ENCODE results near the gene ADGRB2. TPM values are rescaled to one million over a fixed set of nuclear protein-coding genes. Genes with fewer than 3 reads are reported as not detected.

ADGRB2 gene
- total RNA-seq, 1 experiment from 2014 or later: 34.8 TPM

DNA sequence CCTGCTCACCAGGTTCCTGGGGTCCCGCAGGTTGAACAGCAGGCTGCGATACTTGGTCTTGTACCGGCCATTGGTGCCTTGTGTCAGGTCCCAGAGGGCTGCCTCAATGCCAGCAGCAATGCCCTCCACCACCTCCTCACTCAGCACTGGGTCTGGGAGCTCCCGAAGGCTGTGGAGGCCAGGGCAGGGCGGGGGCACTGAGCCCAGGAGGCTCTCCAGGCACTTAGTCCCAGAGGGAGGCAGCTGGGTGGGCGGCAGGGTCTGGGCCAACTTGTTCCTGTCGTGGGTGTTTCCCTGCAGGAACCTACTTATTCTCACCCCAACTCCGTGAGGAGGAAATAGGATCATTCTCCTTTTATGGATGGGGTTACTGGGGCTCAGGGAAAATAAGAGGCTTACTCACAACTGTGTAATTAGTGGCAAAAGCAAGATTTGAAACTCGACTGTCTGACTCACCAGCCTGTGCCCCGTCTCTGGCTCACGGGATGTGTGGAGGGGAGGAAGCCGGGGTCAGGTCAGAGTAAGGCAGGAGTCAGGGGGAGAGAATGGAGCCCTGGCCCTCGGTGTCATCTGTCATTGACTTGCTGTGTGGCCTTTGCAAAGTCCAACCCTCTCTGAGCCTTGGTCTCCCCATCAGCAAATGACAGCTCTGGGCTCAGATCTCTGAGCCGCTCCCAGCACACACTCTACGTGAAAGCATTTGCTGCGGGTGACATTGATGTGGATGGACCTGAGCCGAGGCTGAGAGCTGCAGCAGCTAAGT, 34.5 kb upstream of the ADGRB2 start:
- Histone ChIP-seq H3K4me1 (ENCODE audit: control insufficient read depth, insufficient read depth, low read length) (peaks cover 7% of the 10 kb centered on the region; the same call in 1 of the 2 replicates), H3K9me3 (ENCODE audit: control insufficient read depth, insufficient read depth, low read depth, low read length) (no peaks in the 10 kb centered on the region), H3K27ac (ENCODE audit: low read length) (no peak overlapping the region), H3K36me3 (ENCODE audit: control insufficient read depth, insufficient read depth, low read length) (no peaks in the 10 kb centered on the region), H3K27me3 (ENCODE audit: control insufficient read depth, insufficient read depth, low read length) (no peaks in the 10 kb centered on the region), H3K4me3 (ENCODE audit: low read depth in 2 of 2, low read length in 2 of 2) (peak overlapping the region in 1 of 2 experiments; percentile 29; a peak in 2 of 4 replicates)
- ChIA-PET POLR2A (no interaction called here), CTCF (no interaction called here)
- peak; percentile 42 for DNase-seq (ENCODE audit: low read depth, low spot score)
- TF ChIP-seq SIN3A (IDR thresholded peaks at IDR 0.05; ENCODE audit: borderline replicate concordance, insufficient read depth, low read depth, low read length) (no peak), POLR2AphosphoS5 (IDR thresholded peaks at IDR 0.05; ENCODE audit: low read depth, low read length) (no peak), TCF7L2 (IDR thresholded peaks at IDR 0.05; ENCODE audit: low read depth, low read length) (no peak)
- TF ChIP-seq, protein P1, sequence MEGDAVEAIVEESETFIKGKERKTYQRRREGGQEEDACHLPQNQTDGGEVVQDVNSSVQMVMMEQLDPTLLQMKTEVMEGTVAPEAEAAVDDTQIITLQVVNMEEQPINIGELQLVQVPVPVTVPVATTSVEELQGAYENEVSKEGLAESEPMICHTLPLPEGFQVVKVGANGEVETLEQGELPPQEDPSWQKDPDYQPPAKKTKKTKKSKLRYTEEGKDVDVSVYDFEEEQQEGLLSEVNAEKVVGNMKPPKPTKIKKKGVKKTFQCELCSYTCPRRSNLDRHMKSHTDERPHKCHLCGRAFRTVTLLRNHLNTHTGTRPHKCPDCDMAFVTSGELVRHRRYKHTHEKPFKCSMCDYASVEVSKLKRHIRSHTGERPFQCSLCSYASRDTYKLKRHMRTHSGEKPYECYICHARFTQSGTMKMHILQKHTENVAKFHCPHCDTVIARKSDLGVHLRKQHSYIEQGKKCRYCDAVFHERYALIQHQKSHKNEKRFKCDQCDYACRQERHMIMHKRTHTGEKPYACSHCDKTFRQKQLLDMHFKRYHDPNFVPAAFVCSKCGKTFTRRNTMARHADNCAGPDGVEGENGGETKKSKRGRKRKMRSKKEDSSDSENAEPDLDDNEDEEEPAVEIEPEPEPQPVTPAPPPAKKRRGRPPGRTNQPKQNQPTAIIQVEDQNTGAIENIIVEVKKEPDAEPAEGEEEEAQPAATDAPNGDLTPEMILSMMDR (IDR thresholded peaks at IDR 0.05): no peak
- TF ChIP-seq, protein P2, sequence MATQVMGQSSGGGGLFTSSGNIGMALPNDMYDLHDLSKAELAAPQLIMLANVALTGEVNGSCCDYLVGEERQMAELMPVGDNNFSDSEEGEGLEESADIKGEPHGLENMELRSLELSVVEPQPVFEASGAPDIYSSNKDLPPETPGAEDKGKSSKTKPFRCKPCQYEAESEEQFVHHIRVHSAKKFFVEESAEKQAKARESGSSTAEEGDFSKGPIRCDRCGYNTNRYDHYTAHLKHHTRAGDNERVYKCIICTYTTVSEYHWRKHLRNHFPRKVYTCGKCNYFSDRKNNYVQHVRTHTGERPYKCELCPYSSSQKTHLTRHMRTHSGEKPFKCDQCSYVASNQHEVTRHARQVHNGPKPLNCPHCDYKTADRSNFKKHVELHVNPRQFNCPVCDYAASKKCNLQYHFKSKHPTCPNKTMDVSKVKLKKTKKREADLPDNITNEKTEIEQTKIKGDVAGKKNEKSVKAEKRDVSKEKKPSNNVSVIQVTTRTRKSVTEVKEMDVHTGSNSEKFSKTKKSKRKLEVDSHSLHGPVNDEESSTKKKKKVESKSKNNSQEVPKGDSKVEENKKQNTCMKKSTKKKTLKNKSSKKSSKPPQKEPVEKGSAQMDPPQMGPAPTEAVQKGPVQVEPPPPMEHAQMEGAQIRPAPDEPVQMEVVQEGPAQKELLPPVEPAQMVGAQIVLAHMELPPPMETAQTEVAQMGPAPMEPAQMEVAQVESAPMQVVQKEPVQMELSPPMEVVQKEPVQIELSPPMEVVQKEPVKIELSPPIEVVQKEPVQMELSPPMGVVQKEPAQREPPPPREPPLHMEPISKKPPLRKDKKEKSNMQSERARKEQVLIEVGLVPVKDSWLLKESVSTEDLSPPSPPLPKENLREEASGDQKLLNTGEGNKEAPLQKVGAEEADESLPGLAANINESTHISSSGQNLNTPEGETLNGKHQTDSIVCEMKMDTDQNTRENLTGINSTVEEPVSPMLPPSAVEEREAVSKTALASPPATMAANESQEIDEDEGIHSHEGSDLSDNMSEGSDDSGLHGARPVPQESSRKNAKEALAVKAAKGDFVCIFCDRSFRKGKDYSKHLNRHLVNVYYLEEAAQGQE (IDR thresholded peaks at IDR 0.05; ENCODE audit: insufficient read depth in 1 of 2, low read depth in 2 of 2, low read length in 1 of 2): no peak
- no TSS peak for BruUV-seq (replicated peaks)
- peak; percentile 64 for ATAC-seq
- in situ Hi-C loops (cut with HindIII; ENCODE audit: low pct_unique_long_range_greater_than_20kb, low sequenced_read_pairs) (no loop called here), intact Hi-C loops (cut with micrococcal nuclease; ENCODE audit: unreplicated experiment) (no loop called here)

DNA sequence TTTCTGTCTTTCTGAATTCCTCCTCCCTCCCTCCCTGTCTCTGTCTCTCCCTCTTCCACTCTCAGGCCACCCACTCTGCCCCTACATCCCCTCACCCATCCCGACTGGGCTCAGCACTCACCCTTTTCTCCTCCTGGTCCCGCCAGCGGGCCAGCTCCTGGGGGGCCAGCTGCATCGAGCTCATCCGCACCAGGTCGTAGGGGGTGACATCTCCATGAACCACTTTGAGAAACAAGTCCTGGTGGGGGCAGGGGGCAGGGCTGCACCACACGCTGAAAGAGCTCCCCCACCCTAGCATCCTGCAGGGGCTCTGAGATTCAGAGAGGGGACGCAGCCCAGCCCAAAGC, 33.9 kb upstream of the ADGRB2 start:
- Histone ChIP-seq H3K27ac (ENCODE audit: low read length) (no peak overlapping the region), H3K9me3 (ENCODE audit: control insufficient read depth, insufficient read depth, low read depth, low read length) (no peaks in the 10 kb centered on the region), H3K4me1 (ENCODE audit: control insufficient read depth, insufficient read depth, low read length) (peaks cover 7% of the 10 kb centered on the region; the same call in 1 of the 2 replicates), H3K36me3 (ENCODE audit: control insufficient read depth, insufficient read depth, low read length) (no peaks in the 10 kb centered on the region), H3K27me3 (ENCODE audit: control insufficient read depth, insufficient read depth, low read length) (no peaks in the 10 kb centered on the region), H3K4me3 (ENCODE audit: low read depth in 2 of 2, low read length in 2 of 2) (peak overlapping the region in 1 of 2 experiments; percentile 29; a peak in 3 of 4 replicates)
- no TSS peak for BruUV-seq (replicated peaks)
- TF ChIP-seq, protein P2 (IDR thresholded peaks at IDR 0.05; ENCODE audit: insufficient read depth in 1 of 2, low read depth in 2 of 2, low read length in 1 of 2): no peak
- CTCF ChIA-PET: no interaction called here
- intact Hi-C loops (cut with micrococcal nuclease; ENCODE audit: unreplicated experiment): no loop called here
- in situ Hi-C loops (cut with HindIII; ENCODE audit: low pct_unique_long_range_greater_than_20kb, low sequenced_read_pairs): no loop called here
- POLR2A ChIA-PET: interaction anchor here (0.7 kb wide), 1 partner anchor 99 kb away, joined by 5 read pairs; no protein-coding TSS in a partner anchor
- DNase-seq (ENCODE audit: low read depth, low spot score) (no peak), ATAC-seq (no peak)
